Lung (tissue), 12 donors: ENCODE data around the gene TMEM30A. TPM values are rescaled to one million over a fixed set of nuclear protein-coding genes. Genes with fewer than 3 reads are reported as not detected.

Experiments used
- ATAC-seq: fragments of 200-7000 bp; cut with Tn5 transposase; one replicate; pipeline ENCODE4 v1.9.1; 2020; ENCODE audit warnings: moderate number of reproducible peaks; ENCODE audit not compliant: insufficient read depth, low FRiP score
- DNase-seq, 3 donors: peaks; one replicate each; pipeline ENCODE4 v3.0.0-alpha.2; 2013 to 2017
- H3K27ac ChIP-seq, 2 donors: one replicate each; pipeline ENCODE4 v1.5.1; 2013; ENCODE audit warnings: mild to moderate bottlenecking in 2 of 2, moderate library complexity in 2 of 2, control low read depth in 1 of 2, inconsistent platforms in 1 of 2, low read depth in 1 of 2, low read length in 1 of 2
- H3K27me3 ChIP-seq, 3 donors: one replicate each; pipeline ENCODE4 v1.5.1; 2013; ENCODE audit warnings: low read length in 2 of 3; ENCODE audit not compliant: control insufficient read depth in 3 of 3, insufficient read depth in 3 of 3
- H3K36me3 ChIP-seq, 4 donors: one replicate each; pipeline ENCODE4 v1.5.1; 2013; ENCODE audit warnings: low read length in 4 of 4, mild to moderate bottlenecking in 1 of 4, moderate library complexity in 1 of 4; ENCODE audit not compliant: control insufficient read depth in 4 of 4, insufficient read depth in 4 of 4
- H3K4me1 ChIP-seq, 5 donors: one replicate each; pipeline ENCODE4 v1.5.1; 2013; ENCODE audit warnings: low read length in 5 of 5, mild to moderate bottlenecking in 2 of 5, moderate library complexity in 1 of 5; ENCODE audit not compliant: control insufficient read depth in 5 of 5, insufficient read depth in 5 of 5
- H3K4me3 ChIP-seq: one replicate; pipeline ENCODE4 v1.5.1; 2013; ENCODE audit warnings: mild to moderate bottlenecking, control low read depth, moderate library complexity
- H3K9ac ChIP-seq, 2 donors: one replicate each; pipeline ENCODE4 v1.5.1; 2013; ENCODE audit warnings: low read length in 2 of 2, control low read depth in 1 of 2; ENCODE audit not compliant: insufficient read depth in 1 of 2
- H3K9me3 ChIP-seq, 4 donors: one replicate each; pipeline ENCODE4 v1.5.1; 2013; ENCODE audit warnings: low read length in 3 of 4, mild to moderate bottlenecking in 1 of 4, moderate library complexity in 1 of 4; ENCODE audit not compliant: control insufficient read depth in 4 of 4, insufficient read depth in 3 of 4
- WGBS, 2 donors: extraction: QIAGEN DNeasy Blood & Tissue Kit; methylation state at CpG; one replicate each; pipeline ENCODE4 v1.1.7; 2013; 5-methylcytosine and 5-hydroxymethylcytosine counted together
- polyA plus RNA-seq, 2 donors: library from polyadenylated mRNA; stranded (reverse); fragments of 200-250 nt; gene quantifications; one replicate each; pipeline ENCODE4 v1.2.1, GENCODE V29; 2013
- total RNA-seq, 2 donors: library from RNA; depleted of rRNA in 1 of 2; stranded (reverse); fragments of >200 nt in 1 of 2; gene quantifications; one replicate each; pipeline ENCODE4 v1.2.1, GENCODE V29; 2014 to 2021
- TF ChIP-seq, protein P1 (sequence below): IDR thresholded peaks from 2 replicates; pipeline ENCODE4 v1.5.1; 2012; ENCODE audit warnings: mild to moderate bottlenecking; ENCODE audit errors: control extremely low read depth, extremely low read depth
- donor health status: control.
- donor health status: control.
- donor health status: Bipolar disorder and iron deficiency.
- donor health status: healthy.
- donor health status: DM: yes; HTN: yes; CAD: no.

Gene TMEM30A
- total and polyA plus RNA-seq, 4 donors, result 46.4 to 164 (median 99.4) TPM

GRCh38 chr6:75272145-75272840 is 12.3 kb downstream of the TMEM30A start:
- WGBS, 2 donors, result 74 to 82% methylated on average over 5 of the region's 5 CpGs
- peak overlapping the region in 1 of 2 donors; percentile 52 for H3K27ac ChIP-seq
- no peak for ATAC-seq

DNA sequence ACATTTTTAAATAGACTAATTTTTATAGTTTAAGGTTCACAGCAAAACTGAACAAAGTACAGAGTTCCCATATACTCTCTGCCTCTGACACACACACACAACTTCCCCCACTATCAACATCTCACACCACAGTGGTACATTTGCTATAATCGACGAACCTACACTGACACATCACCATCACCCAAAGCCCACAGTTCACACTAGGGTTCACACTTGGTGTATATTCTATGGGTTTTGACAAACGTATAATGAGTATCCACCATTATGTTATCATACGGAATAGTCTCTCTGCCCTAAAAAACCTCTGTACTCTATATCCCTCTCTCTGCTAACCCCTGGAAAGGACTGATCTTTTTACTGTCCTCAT is 15.6 kb downstream of the TMEM30A start:
- no peak for DNase-seq
- peaks cover 0 to 10% (median 2%) of the 10 kb centered on the region in 4 donors for H3K36me3 ChIP-seq
- no peaks in the 10 kb centered on the region for H3K9me3 ChIP-seq
- no peak overlapping the region for H3K4me3 ChIP-seq
- no peaks in the 10 kb centered on the region for H3K27me3 ChIP-seq
- H3K9ac ChIP-seq, result no peak overlapping the region
- WGBS, 2 donors, result 92 to 95% methylated on average over 4 of the region's 4 CpGs
- ATAC-seq, result no peak
- TF ChIP-seq, protein P1, sequence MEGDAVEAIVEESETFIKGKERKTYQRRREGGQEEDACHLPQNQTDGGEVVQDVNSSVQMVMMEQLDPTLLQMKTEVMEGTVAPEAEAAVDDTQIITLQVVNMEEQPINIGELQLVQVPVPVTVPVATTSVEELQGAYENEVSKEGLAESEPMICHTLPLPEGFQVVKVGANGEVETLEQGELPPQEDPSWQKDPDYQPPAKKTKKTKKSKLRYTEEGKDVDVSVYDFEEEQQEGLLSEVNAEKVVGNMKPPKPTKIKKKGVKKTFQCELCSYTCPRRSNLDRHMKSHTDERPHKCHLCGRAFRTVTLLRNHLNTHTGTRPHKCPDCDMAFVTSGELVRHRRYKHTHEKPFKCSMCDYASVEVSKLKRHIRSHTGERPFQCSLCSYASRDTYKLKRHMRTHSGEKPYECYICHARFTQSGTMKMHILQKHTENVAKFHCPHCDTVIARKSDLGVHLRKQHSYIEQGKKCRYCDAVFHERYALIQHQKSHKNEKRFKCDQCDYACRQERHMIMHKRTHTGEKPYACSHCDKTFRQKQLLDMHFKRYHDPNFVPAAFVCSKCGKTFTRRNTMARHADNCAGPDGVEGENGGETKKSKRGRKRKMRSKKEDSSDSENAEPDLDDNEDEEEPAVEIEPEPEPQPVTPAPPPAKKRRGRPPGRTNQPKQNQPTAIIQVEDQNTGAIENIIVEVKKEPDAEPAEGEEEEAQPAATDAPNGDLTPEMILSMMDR, result no peak
- H3K27ac ChIP-seq, result no peak overlapping the region
- peaks cover 0 to 10% (median 4%) of the 10 kb centered on the region in 5 donors for H3K4me1 ChIP-seq

More at GRCh38 chr6:75272145-75272840, 12.3 kb downstream of the TMEM30A start:
- Histone ChIP-seq H3K4me3 (no peak overlapping the region), H3K36me3 (peaks cover 0 to 10% (median 0%) of the 10 kb centered on the region in 4 donors), H3K9me3 (no peaks in the 10 kb centered on the region), H3K4me1 (peaks cover 0 to 20% (median 7%) of the 10 kb centered on the region in 5 donors), H3K9ac (no peak overlapping the region), H3K27me3 (no peaks in the 10 kb centered on the region)
- TF ChIP-seq, protein P1, result no peak
- DNase-seq, result no peak

- peaks cover 0 to 10% (median 4%) of the 10 kb centered on the region in 5 donors for H3K4me1 ChIP-seq
- DNase-seq (no peak), ATAC-seq (peak; percentile 7)
- 73 to 81% methylated on average over 5 of the region's 5 CpGs for WGBS, 2 donors
- no peak overlapping the region for H3K9ac ChIP-seq
- no peaks in the 10 kb centered on the region for H3K27me3 ChIP-seq
- H3K9me3 ChIP-seq, result no peaks in the 10 kb centered on the region
- no peak overlapping the region for H3K27ac ChIP-seq
- peaks cover 0 to 16% (median 3%) of the 10 kb centered on the region in 4 donors for H3K36me3 ChIP-seq
- no peak overlapping the region for H3K4me3 ChIP-seq
- TF ChIP-seq, protein P1, result no peak
These were observed 16.2 kb downstream of the TMEM30A start for GRCh38 chr6:75268121-75268987.
